Neutrophil (primary cell): ENCODE results near the gene GPR39.

Experiments used
- H3K27ac ChIP-seq: fragments of 200-600 bp; sonication (generic); 2 replicates; pipeline ENCODE4 v1.5.1; 2016; ENCODE audit warnings: mild to moderate bottlenecking, moderate library complexity
- H3K27me3 ChIP-seq: fragments of 200-600 bp; sonication (generic); 2 replicates; pipeline ENCODE4 v1.6.0; 2016; ENCODE audit warnings: mild to moderate bottlenecking
- H3K36me3 ChIP-seq: fragments of 200-600 bp; sonication (generic); 2 replicates; pipeline ENCODE4 v1.5.1; 2017
- H3K4me1 ChIP-seq, 2 experiments: fragments of 200-600 bp in 1 of 2; sonication (generic) in 1 of 2; 1 replicate in 1 of 2; 2 replicates in 1 of 2; pipeline versions ENCODE4 v1.5.1 to v1.6.1; 2013 to 2016; ENCODE audit warnings: low read depth in 1 of 2, low read length in 1 of 2, mild to moderate bottlenecking in 1 of 2, moderate library complexity in 1 of 2; ENCODE audit not compliant: control insufficient read depth in 1 of 2, insufficient read depth in 1 of 2
- H3K4me3 ChIP-seq, 2 experiments: fragments of 200-600 bp in 1 of 2; sonication (generic) in 1 of 2; 1 replicate in 1 of 2; 2 replicates in 1 of 2; pipeline ENCODE4 v1.5.1; 2013 to 2016; ENCODE audit warnings: low read depth in 1 of 2, low read length in 1 of 2, mild to moderate bottlenecking in 1 of 2, moderate library complexity in 1 of 2
- H3K9me3 ChIP-seq: fragments of 200-600 bp; sonication (generic); 2 replicates; pipeline ENCODE4 v1.5.1; 2016
- CTCF ChIP-seq: fragments of 200-600 bp; sonication (generic); IDR thresholded peaks from 2 replicates; pipeline ENCODE4 v1.5.1; 2016; ENCODE audit warnings: antibody characterized with exemption

Gene GPR39

GRCh38 chr2:132488491-132488890, 71.9 kb downstream of the GPR39 start:
- Histone ChIP-seq H3K9me3 (no peaks in the 10 kb centered on the region), H3K4me3 (no peak overlapping the region), H3K27ac (no peak overlapping the region), H3K4me1 (no peaks in the 10 kb centered on the region), H3K27me3 (no peaks in the 10 kb centered on the region), H3K36me3 (no peaks in the 10 kb centered on the region)
- no peak for TF ChIP-seq CTCF

DNA sequence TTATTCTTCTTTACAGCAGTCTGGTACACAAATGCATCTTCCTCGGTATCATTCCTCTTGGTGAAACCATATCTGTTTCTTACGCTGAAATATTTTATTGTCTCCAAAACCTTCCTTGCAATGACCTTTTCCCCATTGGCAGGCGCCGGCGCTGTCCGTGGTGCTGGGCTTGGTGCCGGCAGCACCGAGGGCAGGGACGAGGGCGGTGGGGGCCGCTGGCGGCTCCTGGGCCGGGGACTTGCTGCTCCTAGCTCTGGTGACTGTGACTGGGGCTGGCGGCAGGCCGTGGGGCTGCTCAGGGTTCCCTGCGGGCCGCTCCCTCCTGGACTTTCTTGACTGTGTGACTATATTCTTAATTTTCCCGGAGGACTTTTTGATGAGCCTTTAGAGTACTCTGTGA, 72.5 kb downstream of the GPR39 start:
- Histone ChIP-seq H3K9me3 (no peaks in the 10 kb centered on the region), H3K4me3 (no peak overlapping the region), H3K27me3 (no peaks in the 10 kb centered on the region), H3K4me1 (no peaks in the 10 kb centered on the region), H3K36me3 (no peaks in the 10 kb centered on the region), H3K27ac (no peak overlapping the region)
- no peak for TF ChIP-seq CTCF

DNA sequence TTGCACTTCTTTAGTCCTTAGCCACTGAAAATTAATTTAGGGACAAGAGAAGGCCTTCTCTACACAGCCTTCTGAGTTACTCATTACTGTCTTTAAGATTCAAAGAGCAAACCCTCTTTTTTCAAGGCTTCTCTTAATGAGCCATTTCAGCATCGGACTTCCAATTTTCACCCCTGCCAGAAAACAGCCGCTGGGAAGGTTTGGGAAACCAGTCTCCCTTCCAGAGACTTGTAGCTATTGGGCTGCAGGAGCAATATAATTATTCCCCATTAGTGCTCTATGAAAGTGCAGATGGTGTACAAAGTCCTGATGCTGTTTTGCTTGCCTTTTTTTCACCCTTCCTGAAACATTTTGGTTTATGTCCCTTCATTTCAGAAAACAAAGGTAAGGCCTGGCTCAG, 79.3 kb downstream of the GPR39 start:
- H3K9me3 ChIP-seq: no peaks in the 10 kb centered on the region
- no peaks in the 10 kb centered on the region for H3K4me1 ChIP-seq
- H3K36me3 ChIP-seq: no peaks in the 10 kb centered on the region
- no peaks in the 10 kb centered on the region for H3K27me3 ChIP-seq
- no peak overlapping the region for H3K4me3 ChIP-seq
- TF ChIP-seq CTCF: no peak
- no peak overlapping the region for H3K27ac ChIP-seq

- Histone ChIP-seq H3K27ac (no peak overlapping the region), H3K4me1 (no peaks in the 10 kb centered on the region), H3K9me3 (no peaks in the 10 kb centered on the region), H3K4me3 (no peak overlapping the region), H3K27me3 (no peaks in the 10 kb centered on the region), H3K36me3 (no peaks in the 10 kb centered on the region)
- no peak for TF ChIP-seq CTCF
These were observed 80.0 kb downstream of the GPR39 start for GRCh38 chr2:132496555-132496954.

DNA sequence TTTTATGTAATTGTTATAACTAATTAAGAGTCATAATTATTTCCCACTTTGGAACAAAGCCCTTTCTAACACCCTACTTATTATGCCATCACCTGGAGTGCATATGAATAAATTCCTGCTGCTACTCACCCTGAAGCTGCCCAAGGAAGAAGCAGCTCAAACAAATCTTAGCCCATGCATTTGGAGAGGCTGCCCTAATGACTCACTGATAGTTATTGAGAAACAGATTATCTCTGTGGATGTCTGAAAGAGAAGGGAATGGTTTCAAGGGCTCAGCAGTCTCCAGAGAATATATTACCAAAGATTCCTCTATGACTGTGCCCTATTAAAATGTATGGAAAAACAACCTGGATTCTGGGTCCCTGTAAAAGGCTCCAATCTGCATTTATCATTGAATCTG, 81.0 kb downstream of the GPR39 start:
- no peaks in the 10 kb centered on the region for H3K36me3 ChIP-seq
- H3K27ac ChIP-seq: no peak overlapping the region
- H3K27me3 ChIP-seq: no peaks in the 10 kb centered on the region
- no peak for TF ChIP-seq CTCF
- H3K9me3 ChIP-seq: no peaks in the 10 kb centered on the region
- no peaks in the 10 kb centered on the region for H3K4me1 ChIP-seq
- H3K4me3 ChIP-seq: no peak overlapping the region

- no peak overlapping the region for H3K27ac ChIP-seq
- no peak for TF ChIP-seq CTCF
These were observed 87.1 kb downstream of the GPR39 start for GRCh38 chr2:132503701-132504100.

More at GRCh38 chr2:132503701-132504100, 87.1 kb downstream of the GPR39 start:
- Histone ChIP-seq H3K9me3 (no peaks in the 10 kb centered on the region), H3K4me3 (no peak overlapping the region), H3K4me1 (no peaks in the 10 kb centered on the region), H3K27me3 (no peaks in the 10 kb centered on the region), H3K36me3 (no peaks in the 10 kb centered on the region)
